Esophagus squamous epithelium (tissue), 4 donors: ENCODE measurements around the gene NCOR1.

Source experiments
- CTCF ChIP-seq, 6 experiments: fragments of 450-650 bp in 4 of 6; fragments of 200-600 bp in 2 of 6; sonication (generic) in 2 of 6; IDR thresholded peaks; one replicate each; pipeline ENCODE4 v1.5.1; 2016 to 2019; ENCODE audit warnings: antibody characterized with exemption in 6 of 6, mild to moderate bottlenecking in 4 of 6, moderate library complexity in 4 of 6
- POLR2A ChIP-seq, 4 donors: fragments of 450-650 bp; IDR thresholded peaks; one replicate each; pipeline ENCODE4 v1.6.1; 2017; ENCODE audit warnings: antibody characterized with exemption in 4 of 4, mild to moderate bottlenecking in 4 of 4, moderate library complexity in 3 of 4

GRCh38 chr17:16108871-16109270, 106.5 kb downstream of the NCOR1 start:
- TF ChIP-seq CTCF (IDR thresholded peaks at IDR 0.05) (no peak), POLR2A (IDR thresholded peaks at IDR 0.05) (no peak)
